ENCODE data around the gene PCDHA7. TPM values are rescaled to one million over a fixed set of nuclear protein-coding genes. Genes with fewer than 3 reads are reported as not detected.
"Not testable (repeated sequence)": the region's sequence is repeated elsewhere in the genome, so short reads cannot be mapped to it uniquely, and the experiment has no call there.

Gene PCDHA7, protein sequence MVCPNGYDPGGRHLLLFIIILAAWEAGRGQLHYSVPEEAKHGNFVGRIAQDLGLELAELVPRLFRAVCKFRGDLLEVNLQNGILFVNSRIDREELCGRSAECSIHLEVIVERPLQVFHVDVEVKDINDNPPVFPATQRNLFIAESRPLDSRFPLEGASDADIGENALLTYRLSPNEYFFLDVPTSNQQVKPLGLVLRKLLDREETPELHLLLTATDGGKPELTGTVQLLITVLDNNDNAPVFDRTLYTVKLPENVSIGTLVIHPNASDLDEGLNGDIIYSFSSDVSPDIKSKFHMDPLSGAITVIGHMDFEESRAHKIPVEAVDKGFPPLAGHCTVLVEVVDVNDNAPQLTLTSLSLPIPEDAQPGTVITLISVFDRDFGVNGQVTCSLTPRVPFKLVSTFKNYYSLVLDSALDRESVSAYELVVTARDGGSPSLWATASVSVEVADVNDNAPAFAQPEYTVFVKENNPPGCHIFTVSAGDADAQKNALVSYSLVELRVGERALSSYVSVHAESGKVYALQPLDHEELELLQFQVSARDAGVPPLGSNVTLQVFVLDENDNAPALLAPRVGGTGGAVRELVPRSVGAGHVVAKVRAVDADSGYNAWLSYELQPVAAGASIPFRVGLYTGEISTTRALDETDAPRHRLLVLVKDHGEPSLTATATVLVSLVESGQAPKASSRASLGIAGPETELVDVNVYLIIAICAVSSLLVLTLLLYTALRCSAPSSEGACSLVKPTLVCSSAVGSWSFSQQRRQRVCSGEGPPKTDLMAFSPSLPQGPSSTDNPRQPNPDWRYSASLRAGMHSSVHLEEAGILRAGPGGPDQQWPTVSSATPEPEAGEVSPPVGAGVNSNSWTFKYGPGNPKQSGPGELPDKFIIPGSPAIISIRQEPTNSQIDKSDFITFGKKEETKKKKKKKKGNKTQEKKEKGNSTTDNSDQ
- total RNA-seq (1.2 and 2.7 TPM in 2 replicates), polyA plus RNA-seq (0.37 TPM in 1 of 2 replicates, not detected in the other)

DNA sequence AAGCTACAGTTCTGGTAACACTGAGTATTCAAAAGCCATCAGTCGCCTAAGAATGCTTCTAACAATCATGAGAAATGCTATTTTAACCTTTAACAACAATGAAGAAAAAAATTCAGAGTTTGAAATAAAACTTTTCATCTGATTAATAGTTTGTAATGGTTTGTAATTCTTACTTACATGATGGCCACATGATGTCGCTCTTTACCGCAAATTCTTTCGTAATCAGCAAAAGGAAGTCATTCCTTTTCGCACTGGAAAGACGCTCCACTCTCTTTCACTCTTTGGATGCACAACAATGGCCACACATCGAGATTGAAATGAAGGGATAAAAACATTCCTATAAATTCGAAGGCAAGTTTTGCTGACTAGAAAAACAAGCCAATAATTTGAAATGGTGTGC, at the start of gene PCDHA7:
TSS of gene PCDHA7 (plus strand) at position 277 of the 400 bp plus-strand sequence. CDS start at position 392, 115 bp downstream.
- H3K4me1 ChIP-seq (ENCODE audit: low read depth): no peaks in the 10 kb centered on the region
- no peaks in the 10 kb centered on the region for H3K27me3 ChIP-seq
- no peak within 1 kb of the TSS for H3K4me3 ChIP-seq
- no peaks in the 10 kb centered on the region for H3K9me3 ChIP-seq (ENCODE audit: low read depth)
- no peaks in the 10 kb centered on the region for H3K36me3 ChIP-seq
- TF ChIP-seq, protein P1, sequence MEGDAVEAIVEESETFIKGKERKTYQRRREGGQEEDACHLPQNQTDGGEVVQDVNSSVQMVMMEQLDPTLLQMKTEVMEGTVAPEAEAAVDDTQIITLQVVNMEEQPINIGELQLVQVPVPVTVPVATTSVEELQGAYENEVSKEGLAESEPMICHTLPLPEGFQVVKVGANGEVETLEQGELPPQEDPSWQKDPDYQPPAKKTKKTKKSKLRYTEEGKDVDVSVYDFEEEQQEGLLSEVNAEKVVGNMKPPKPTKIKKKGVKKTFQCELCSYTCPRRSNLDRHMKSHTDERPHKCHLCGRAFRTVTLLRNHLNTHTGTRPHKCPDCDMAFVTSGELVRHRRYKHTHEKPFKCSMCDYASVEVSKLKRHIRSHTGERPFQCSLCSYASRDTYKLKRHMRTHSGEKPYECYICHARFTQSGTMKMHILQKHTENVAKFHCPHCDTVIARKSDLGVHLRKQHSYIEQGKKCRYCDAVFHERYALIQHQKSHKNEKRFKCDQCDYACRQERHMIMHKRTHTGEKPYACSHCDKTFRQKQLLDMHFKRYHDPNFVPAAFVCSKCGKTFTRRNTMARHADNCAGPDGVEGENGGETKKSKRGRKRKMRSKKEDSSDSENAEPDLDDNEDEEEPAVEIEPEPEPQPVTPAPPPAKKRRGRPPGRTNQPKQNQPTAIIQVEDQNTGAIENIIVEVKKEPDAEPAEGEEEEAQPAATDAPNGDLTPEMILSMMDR (IDR thresholded peaks at IDR 0.05; ENCODE audit: low read depth, low read length): no peak
- no peak within 1 kb of the TSS for H3K27ac ChIP-seq
- peak in 1 of 2 donors; percentile 34 for DNase-seq (ENCODE audit: low read depth in 1 of 2, low spot score in 1 of 2)

DNA sequence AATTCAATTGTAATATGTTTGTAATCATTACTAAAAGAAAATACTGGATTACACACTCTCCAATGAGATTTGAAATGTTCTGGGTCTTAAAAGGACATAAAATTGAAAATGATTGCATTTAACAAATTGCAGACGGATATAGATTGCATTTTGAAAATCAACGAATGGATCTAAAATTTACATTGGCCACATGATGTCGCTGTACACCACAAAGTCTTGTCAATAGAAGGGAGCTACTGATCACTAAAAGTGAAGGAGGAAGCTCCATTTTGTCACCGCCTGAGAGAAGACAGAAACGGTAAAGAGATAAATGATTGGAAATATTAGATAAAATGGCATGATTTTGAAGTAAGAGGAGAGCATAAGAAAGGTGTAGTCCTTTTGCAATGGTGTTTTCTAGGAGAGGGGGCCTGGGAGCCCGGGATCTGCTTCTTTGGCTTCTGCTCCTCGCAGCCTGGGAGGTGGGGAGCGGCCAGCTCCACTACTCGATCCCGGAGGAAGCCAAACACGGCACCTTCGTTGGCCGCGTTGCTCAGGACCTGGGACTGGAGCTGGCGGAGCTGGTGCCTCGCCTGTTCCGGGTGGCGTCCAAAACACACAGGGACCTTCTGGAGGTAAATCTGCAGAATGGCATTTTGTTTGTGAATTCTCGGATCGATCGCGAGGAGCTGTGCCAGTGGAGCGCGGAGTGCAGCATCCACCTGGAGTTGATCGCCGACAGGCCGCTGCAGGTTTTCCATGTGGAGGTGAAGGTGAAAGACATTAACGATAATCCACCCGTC, 48.0 kb upstream of the PCDHA7 start, which contains the start of gene PCDHA1:
TSS of gene PCDHA1 (plus strand) at position 236 of the 782 bp plus-strand sequence.
- Histone ChIP-seq H3K27ac (no peak within 1 kb of the TSS), H3K36me3 (no peaks in the 10 kb centered on the region), H3K27me3 (no peaks in the 10 kb centered on the region), H3K9me3 (ENCODE audit: low read depth) (no peaks in the 10 kb centered on the region), H3K4me1 (ENCODE audit: low read depth) (no peaks in the 10 kb centered on the region), H3K4me3 (no peak within 1 kb of the TSS)
- TF ChIP-seq, protein P1 (IDR thresholded peaks at IDR 0.05; ENCODE audit: low read depth, low read length): no peak
- no peak for DNase-seq (ENCODE audit: low read depth in 1 of 2, low spot score in 1 of 2)

DNA sequence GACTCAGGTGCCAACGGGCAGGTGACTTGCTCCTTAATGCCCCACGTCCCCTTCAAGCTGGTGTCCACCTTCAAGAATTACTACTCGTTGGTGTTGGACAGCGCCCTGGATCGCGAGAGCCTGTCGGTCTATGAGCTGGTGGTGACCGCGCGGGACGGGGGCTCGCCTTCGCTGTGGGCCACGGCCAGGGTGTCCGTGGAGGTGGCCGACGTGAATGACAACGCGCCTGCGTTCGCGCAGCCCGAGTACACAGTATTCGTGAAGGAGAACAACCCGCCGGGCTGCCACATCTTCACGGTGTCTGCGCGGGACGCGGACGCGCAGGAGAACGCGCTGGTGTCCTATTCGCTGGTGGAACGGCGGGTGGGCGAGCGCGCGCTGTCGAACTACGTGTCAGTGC, 46.6 kb upstream of the PCDHA7 start:
- H3K27me3 ChIP-seq; H3K36me3 ChIP-seq; H3K4me1 ChIP-seq (ENCODE audit: low read depth); H3K27ac ChIP-seq; DNase-seq (ENCODE audit: low read depth in 1 of 2, low spot score in 1 of 2); H3K9me3 ChIP-seq (ENCODE audit: low read depth); H3K4me3 ChIP-seq: not testable (repeated sequence)

DNA sequence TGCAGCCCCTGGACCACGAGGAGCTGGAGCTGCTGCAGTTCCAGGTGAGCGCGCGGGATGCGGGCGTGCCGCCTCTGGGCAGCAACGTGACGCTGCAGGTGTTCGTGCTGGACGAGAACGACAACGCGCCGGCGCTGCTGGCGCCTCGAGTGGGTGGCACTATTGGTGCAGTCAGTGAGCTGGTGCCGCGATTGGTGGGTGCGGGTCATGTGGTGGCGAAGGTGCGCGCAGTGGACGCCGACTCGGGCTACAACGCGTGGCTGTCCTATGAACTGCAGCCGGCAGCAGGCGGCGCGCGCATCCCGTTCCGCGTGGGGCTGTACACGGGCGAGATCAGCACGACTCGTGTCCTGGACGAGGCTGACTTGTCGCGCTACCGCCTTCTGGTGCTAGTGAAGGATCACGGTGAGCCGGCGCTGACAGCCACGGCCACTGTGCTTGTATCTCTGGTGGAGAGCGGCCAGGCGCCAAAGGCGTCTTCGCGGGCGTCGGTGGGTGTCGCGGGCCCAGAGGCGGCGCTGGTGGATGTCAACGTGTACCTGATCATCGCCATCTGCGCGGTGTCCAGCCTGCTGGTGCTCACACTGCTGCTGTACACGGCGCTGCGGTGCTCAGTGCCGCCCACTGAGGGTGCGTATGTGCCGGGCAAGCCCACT, 46.1 kb upstream of the PCDHA7 start:
- not testable (repeated sequence) for DNase-seq (ENCODE audit: low read depth in 1 of 2, low spot score in 1 of 2); H3K36me3 ChIP-seq; H3K27ac ChIP-seq; H3K9me3 ChIP-seq (ENCODE audit: low read depth); H3K4me1 ChIP-seq (ENCODE audit: low read depth); H3K27me3 ChIP-seq; H3K4me3 ChIP-seq

DNA sequence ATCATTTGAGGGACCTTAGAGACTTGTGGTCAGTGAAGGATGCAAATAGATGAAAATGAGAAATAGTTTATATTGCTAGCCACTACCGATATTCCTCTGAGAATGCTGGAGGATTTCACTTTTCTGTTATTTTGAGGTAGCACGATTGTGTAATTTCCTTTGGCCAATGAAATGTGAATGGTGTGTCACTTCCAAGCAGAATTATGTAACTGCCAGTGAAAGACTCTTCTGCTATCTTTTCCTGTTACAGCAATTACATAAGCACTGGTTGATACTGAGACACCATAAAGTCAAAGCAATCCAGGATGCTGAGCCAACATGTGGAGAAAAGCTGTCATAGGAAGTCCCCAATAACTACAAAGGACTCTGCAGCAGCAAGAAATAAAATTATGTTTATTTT, 43.0 kb upstream of the PCDHA7 start:
- Histone ChIP-seq H3K36me3 (no peaks in the 10 kb centered on the region), H3K27ac (no peak overlapping the region), H3K4me1 (ENCODE audit: low read depth) (no peaks in the 10 kb centered on the region), H3K9me3 (ENCODE audit: low read depth) (no peaks in the 10 kb centered on the region), H3K27me3 (no peaks in the 10 kb centered on the region), H3K4me3 (no peak overlapping the region)
- no peak for DNase-seq (ENCODE audit: low read depth in 1 of 2, low spot score in 1 of 2)
- TF ChIP-seq, protein P1 (IDR thresholded peaks at IDR 0.05; ENCODE audit: low read depth, low read length): no peak
